Activated CD4-positive, alpha-beta memory T cell treated with anti-CD3 and anti-CD28 coated beads, Interleukin-2, amount 10 ng/mL, durations not matched to agents 7 days and 5 days (primary cell): ENCODE data around the gene TECTA. TPM values are rescaled to one million over a fixed set of nuclear protein-coding genes. Genes with fewer than 3 reads are reported as not detected.

Experiments
- CTCF ChIA-PET: fragments of 350-600 bp; sonication (Branson Sonifier 250); formaldehyde crosslinking; loops from one replicate; lab custom pipeline; 2021; ENCODE audit warnings: antibody characterized with exemption, inconsistent platforms; lab: Charles Lee
- POLR2A ChIA-PET: fragments of 350-600 bp; sonication (Branson Sonifier 250); formaldehyde crosslinking; loops from one replicate; lab custom pipeline; 2021; ENCODE audit warnings: antibody characterized with exemption; lab: Charles Lee
- DNase-seq: peaks from one replicate; pipeline ENCODE4 v3.0.0-alpha.2; 2020
- H3K27ac Mint-ChIP-seq: one replicate; pipeline ENCODE4 v1.8.0; 2021; ENCODE audit warnings: mild to moderate bottlenecking, mixed read lengths
- H3K27me3 Mint-ChIP-seq: one replicate; pipeline ENCODE4 v1.8.0; 2021; ENCODE audit warnings: mixed read lengths
- H3K36me3 Mint-ChIP-seq: one replicate; pipeline ENCODE4 v1.8.0; 2021; ENCODE audit warnings: low read depth, mixed read lengths
- H3K4me1 Mint-ChIP-seq: one replicate; pipeline ENCODE4 v1.8.0; 2021; ENCODE audit warnings: mixed read lengths
- H3K4me3 Mint-ChIP-seq: one replicate; pipeline ENCODE4 v1.8.0; 2021; ENCODE audit warnings: mild to moderate bottlenecking, mixed read lengths
- H3K9me3 Mint-ChIP-seq: one replicate; pipeline ENCODE4 v1.8.0; 2021; ENCODE audit warnings: mixed read lengths
- total RNA-seq, 2 experiments: library from RNA; stranded (reverse); gene quantifications; one replicate each; pipeline ENCODE4 v1.2.3, GENCODE V29; 2021

The TECTA gene
- total RNA-seq, 2 experiments from 2014 or later, result 0.10 to 0.20 TPM

GRCh38 chr11:121070951-121071845 is 29.8 kb upstream of the TECTA start:
- H3K36me3 Mint-ChIP-seq, result peaks cover 19% of the 10 kb centered on the region
- no peak for DNase-seq
- H3K27ac Mint-ChIP-seq, result no peak overlapping the region
- H3K9me3 Mint-ChIP-seq, result peaks cover 4% of the 10 kb centered on the region
- H3K4me3 Mint-ChIP-seq, result no peak overlapping the region
- POLR2A ChIA-PET, result no interaction called here
- CTCF ChIA-PET, result no interaction called here
- no peaks in the 10 kb centered on the region for H3K4me1 Mint-ChIP-seq
- no peaks in the 10 kb centered on the region for H3K27me3 Mint-ChIP-seq

- H3K27ac Mint-ChIP-seq, result no peak overlapping the region
Observed at GRCh38 chr11:121071846-121072450, 29.1 kb upstream of the TECTA start.

GRCh38 chr11:121081321-121081720 is 19.7 kb upstream of the TECTA start:
- H3K36me3 Mint-ChIP-seq, result no peaks in the 10 kb centered on the region
- DNase-seq, result no peak
- ChIA-PET CTCF (no interaction called here), POLR2A (no interaction called here)
- no peak overlapping the region for H3K27ac Mint-ChIP-seq
- H3K27me3 Mint-ChIP-seq, result no peaks in the 10 kb centered on the region
- H3K4me3 Mint-ChIP-seq, result no peak overlapping the region
- peaks cover 2% of the 10 kb centered on the region for H3K4me1 Mint-ChIP-seq
- H3K9me3 Mint-ChIP-seq, result no peaks in the 10 kb centered on the region

More at GRCh38 chr11:121071846-121072450, 29.1 kb upstream of the TECTA start:
- peaks cover 19% of the 10 kb centered on the region for H3K36me3 Mint-ChIP-seq
- peaks cover 4% of the 10 kb centered on the region for H3K9me3 Mint-ChIP-seq
- no peak overlapping the region for H3K4me3 Mint-ChIP-seq
- H3K27me3 Mint-ChIP-seq, result no peaks in the 10 kb centered on the region
- ChIA-PET CTCF (no interaction called here), POLR2A (no interaction called here)
- no peaks in the 10 kb centered on the region for H3K4me1 Mint-ChIP-seq
- no peak for DNase-seq

DNA sequence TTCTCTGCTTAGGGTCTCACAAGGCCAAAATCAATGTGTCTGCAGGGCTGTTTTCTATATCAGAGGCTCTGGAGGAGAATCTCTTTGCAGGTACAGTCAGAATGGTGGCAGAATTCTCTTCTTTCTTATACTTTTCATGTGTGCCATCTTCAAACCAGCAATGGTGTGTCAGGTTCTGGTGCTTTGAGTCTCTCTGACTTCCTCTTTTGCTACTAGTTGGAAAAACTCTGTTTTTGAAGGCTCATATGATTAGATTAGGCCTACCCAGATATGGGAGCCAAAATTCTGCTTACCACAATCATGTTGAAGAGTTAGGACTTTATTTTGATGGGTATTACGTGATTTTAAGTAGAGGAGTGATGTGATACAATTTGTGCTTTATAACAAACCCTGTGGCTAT is 18.8 kb upstream of the TECTA start:
- POLR2A ChIA-PET, result no interaction called here
- Mint-ChIP-seq H3K9me3 (no peaks in the 10 kb centered on the region), H3K4me1 (peaks cover 2% of the 10 kb centered on the region), H3K27ac (no peak overlapping the region), H3K4me3 (no peak overlapping the region), H3K36me3 (no peaks in the 10 kb centered on the region), H3K27me3 (no peaks in the 10 kb centered on the region)
- CTCF ChIA-PET, result no interaction called here
- DNase-seq, result no peak

DNA sequence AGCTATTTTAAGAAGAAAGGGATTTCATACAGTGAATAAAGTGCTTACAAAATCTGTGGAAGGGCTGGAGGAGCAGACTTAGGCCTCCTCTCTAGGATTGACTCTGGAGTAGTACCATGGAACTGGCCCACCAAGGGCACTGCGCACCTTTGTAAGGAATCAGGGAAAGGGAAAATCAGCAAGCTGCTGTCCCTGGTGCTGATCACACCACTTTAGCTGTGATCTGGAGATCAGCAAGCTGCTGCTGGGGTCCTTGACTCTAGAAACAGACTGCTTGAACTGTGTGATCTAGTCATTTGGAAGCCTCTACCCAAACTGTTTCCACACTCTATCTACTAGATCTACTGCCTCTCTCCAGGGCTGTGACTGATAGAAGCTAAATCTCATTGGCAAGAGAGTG is 18.4 kb upstream of the TECTA start:
- H3K36me3 Mint-ChIP-seq, result peaks cover 3% of the 10 kb centered on the region
- no peak for DNase-seq
- H3K27me3 Mint-ChIP-seq, result no peaks in the 10 kb centered on the region
- no peaks in the 10 kb centered on the region for H3K9me3 Mint-ChIP-seq
- ChIA-PET POLR2A (no interaction called here), CTCF (interaction anchor here (0.8 kb wide), 1 partner anchor 29 kb away, joined by 3 read pairs; no protein-coding TSS in a partner anchor)
- H3K27ac Mint-ChIP-seq, result no peak overlapping the region
- peaks cover 2% of the 10 kb centered on the region for H3K4me1 Mint-ChIP-seq
- no peak overlapping the region for H3K4me3 Mint-ChIP-seq

DNA sequence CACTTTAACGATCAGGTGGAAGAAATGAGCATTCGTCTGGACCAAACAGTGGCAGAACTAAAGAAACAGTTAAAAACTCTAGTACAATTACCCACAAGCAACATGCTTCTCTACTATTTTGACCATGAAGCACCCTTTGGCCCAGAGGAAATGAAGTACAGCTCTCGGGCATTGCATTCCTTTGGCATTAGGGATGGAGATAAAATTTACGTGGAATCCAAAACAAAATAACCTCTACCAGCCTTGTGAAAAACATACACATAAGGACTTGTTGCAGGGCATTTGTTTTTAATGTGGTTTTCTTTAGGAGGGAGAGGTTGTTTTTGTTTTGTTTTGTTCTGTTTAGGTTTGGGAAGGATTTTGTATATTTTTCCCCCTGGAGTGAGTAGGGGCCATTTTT is 14.2 kb upstream of the TECTA start:
- no peak for DNase-seq
- POLR2A ChIA-PET, result no interaction called here
- H3K27me3 Mint-ChIP-seq, result no peaks in the 10 kb centered on the region
- no peaks in the 10 kb centered on the region for H3K9me3 Mint-ChIP-seq
- CTCF ChIA-PET, result no interaction called here
- peaks cover 6% of the 10 kb centered on the region for H3K4me1 Mint-ChIP-seq
- peaks cover 6% of the 10 kb centered on the region for H3K36me3 Mint-ChIP-seq
- H3K27ac Mint-ChIP-seq, result no peak overlapping the region
- no peak overlapping the region for H3K4me3 Mint-ChIP-seq

GRCh38 chr11:121089566-121089965 is 11.5 kb upstream of the TECTA start:
- CTCF ChIA-PET, result no interaction called here
- peaks cover 6% of the 10 kb centered on the region for H3K4me1 Mint-ChIP-seq
- H3K27ac Mint-ChIP-seq, result no peak overlapping the region
- DNase-seq, result no peak
- no peak overlapping the region for H3K4me3 Mint-ChIP-seq
- no peaks in the 10 kb centered on the region for H3K27me3 Mint-ChIP-seq
- H3K36me3 Mint-ChIP-seq, result peaks cover 6% of the 10 kb centered on the region
- POLR2A ChIA-PET, result no interaction called here
- no peaks in the 10 kb centered on the region for H3K9me3 Mint-ChIP-seq

GRCh38 chr11:121090145-121090721 is 10.8 kb upstream of the TECTA start:
- no peak for DNase-seq
- Mint-ChIP-seq H3K36me3 (peaks cover 6% of the 10 kb centered on the region), H3K4me3 (no peak overlapping the region), H3K27ac (no peak overlapping the region), H3K4me1 (peaks cover 6% of the 10 kb centered on the region), H3K27me3 (no peaks in the 10 kb centered on the region), H3K9me3 (no peaks in the 10 kb centered on the region)
- CTCF ChIA-PET, result no interaction called here
- POLR2A ChIA-PET, result no interaction called here

DNA sequence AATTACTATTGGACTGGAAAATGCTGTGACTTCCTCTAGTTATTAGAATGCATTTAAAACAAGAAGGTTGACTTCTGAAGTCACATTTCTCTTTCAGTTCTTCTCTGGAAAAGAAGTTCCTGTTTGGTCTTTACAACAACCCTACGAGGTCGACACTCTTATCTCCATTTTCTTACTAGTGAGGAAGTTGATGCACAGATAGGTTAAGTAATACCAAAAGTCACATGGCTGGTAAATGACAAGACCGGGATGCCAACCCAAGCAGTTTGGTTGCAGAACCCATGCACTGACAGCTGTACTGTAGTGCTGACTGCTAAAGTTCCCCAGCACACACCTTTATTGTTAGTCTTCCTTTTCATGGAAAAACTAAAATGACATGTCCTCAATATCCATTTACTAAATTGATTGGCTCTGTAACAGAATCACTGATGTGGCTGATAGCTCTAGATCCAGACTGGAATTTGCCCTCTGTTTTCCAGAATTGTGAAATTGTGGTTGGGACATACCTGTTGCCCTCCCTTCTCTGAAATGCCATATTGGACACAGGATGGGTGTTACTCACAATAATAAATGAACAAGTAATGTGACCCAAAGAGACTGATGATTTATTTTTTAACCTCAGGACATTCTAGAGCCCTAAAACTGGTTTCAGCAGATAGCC is 9.4 kb upstream of the TECTA start:
- no peak overlapping the region for H3K4me3 Mint-ChIP-seq
- CTCF ChIA-PET, result no interaction called here
- H3K27ac Mint-ChIP-seq, result no peak overlapping the region

GRCh38 chr11:121095561-121095960 is 5.5 kb upstream of the TECTA start:
- Mint-ChIP-seq H3K9me3 (no peaks in the 10 kb centered on the region), H3K4me1 (peaks cover 6% of the 10 kb centered on the region), H3K4me3 (no peak overlapping the region), H3K27ac (no peak overlapping the region), H3K27me3 (peaks cover 2% of the 10 kb centered on the region), H3K36me3 (no peaks in the 10 kb centered on the region)
- DNase-seq, result no peak
- ChIA-PET CTCF (no interaction called here), POLR2A (no interaction called here)

More for the DNA sequence above, 9.4 kb upstream of the TECTA start:
- Mint-ChIP-seq H3K4me1 (peaks cover 6% of the 10 kb centered on the region), H3K27me3 (peaks cover 2% of the 10 kb centered on the region), H3K9me3 (no peaks in the 10 kb centered on the region), H3K36me3 (peaks cover 6% of the 10 kb centered on the region)
- POLR2A ChIA-PET, result no interaction called here
- no peak for DNase-seq

DNA sequence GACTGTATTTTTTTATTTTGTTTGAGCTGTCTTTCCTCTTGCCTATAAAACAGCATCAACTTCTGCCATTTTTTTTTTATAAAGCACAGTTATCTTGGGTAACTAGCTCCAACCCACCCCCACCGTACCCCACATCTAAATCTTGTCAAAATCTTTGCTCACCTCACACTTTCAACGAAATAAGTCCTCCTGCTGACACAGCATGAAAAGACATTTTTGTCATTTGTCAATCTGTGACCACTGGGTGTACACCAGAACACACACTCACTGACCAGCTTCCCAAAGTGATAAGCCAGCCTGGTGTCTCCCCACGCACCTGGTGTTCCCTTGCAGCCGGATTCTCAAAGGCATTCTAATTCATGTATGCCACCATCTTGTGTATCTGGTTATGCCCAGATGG is 1.7 kb upstream of the TECTA start:
- Mint-ChIP-seq H3K4me1 (no peaks in the 10 kb centered on the region), H3K9me3 (no peaks in the 10 kb centered on the region), H3K27ac (no peak overlapping the region), H3K4me3 (no peak overlapping the region), H3K36me3 (no peaks in the 10 kb centered on the region), H3K27me3 (peaks cover 4% of the 10 kb centered on the region)
- POLR2A ChIA-PET, result no interaction called here
- CTCF ChIA-PET, result no interaction called here
- no peak for DNase-seq

GRCh38 chr11:121099885-121100284 is 1.2 kb upstream of the TECTA start:
- no peak for DNase-seq

DNA sequence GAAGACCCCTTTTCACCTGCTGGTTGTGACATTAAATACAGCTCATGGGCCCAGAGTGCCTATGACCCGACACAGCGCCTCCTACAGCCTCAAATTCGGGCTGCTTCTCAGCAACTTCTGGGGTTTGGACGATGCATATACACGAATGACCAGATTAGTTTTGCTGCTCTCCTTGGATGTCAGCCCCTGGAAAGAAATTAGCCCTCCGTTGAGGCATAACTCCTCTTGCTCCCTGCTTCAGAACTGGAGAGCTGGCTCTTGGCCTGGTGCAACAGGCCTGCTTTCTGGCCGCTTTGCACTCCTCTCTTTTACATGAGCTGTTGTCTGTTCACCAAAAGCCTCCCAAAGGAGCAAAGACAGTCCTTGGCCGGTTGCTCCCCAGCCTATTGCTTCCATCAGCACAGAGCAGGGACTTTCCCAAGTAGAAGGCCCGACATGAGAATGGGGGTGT is 3.3 kb downstream of the TECTA start:
- CTCF ChIA-PET, result no interaction called here
- peaks cover 3% of the 10 kb centered on the region for H3K27me3 Mint-ChIP-seq

More at GRCh38 chr11:121099885-121100284, 1.2 kb upstream of the TECTA start:
- no peaks in the 10 kb centered on the region for H3K4me1 Mint-ChIP-seq
- no peaks in the 10 kb centered on the region for H3K36me3 Mint-ChIP-seq
- no peak overlapping the region for H3K4me3 Mint-ChIP-seq
- H3K27me3 Mint-ChIP-seq, result peaks cover 4% of the 10 kb centered on the region
- CTCF ChIA-PET, result no interaction called here
- no peaks in the 10 kb centered on the region for H3K9me3 Mint-ChIP-seq
- POLR2A ChIA-PET, result no interaction called here
- no peak overlapping the region for H3K27ac Mint-ChIP-seq

More for the DNA sequence above, 3.3 kb downstream of the TECTA start:
- POLR2A ChIA-PET, result no interaction called here
- no peak for DNase-seq
- H3K4me1 Mint-ChIP-seq, result no peaks in the 10 kb centered on the region
- H3K4me3 Mint-ChIP-seq, result no peak overlapping the region
- no peaks in the 10 kb centered on the region for H3K9me3 Mint-ChIP-seq
- no peaks in the 10 kb centered on the region for H3K36me3 Mint-ChIP-seq
- H3K27ac Mint-ChIP-seq, result no peak overlapping the region
